ENCODE data around the gene NOG.

NOG gene

GRCh38 chr17:56593646-56594319, at the start of gene NOG:
Gene NOG, plus strand, starts transcription at chr17:56593699. Its CDS starts 525 bp downstream, at chr17:56594224.
- DNase-seq (ENCODE audit: low spot score) = peak; percentile 91

- no peak for DNase-seq (ENCODE audit: low spot score)
These were observed 48.4 kb upstream of the NOG start for GRCh38 chr17:56545106-56545505.

- no peak for DNase-seq (ENCODE audit: low spot score)
These were observed 47.6 kb upstream of the NOG start for GRCh38 chr17:56545930-56546329.

- DNase-seq (ENCODE audit: low spot score) = no peak
These were observed 44.8 kb upstream of the NOG start for GRCh38 chr17:56548661-56549060.

- no peak for DNase-seq (ENCODE audit: low spot score)
These were observed 44.0 kb upstream of the NOG start for GRCh38 chr17:56549501-56549900.

- DNase-seq (ENCODE audit: low spot score) = no peak
These were observed 35.8 kb upstream of the NOG start for GRCh38 chr17:56557682-56558081.

GRCh38 chr17:56558088-56558487, 35.4 kb upstream of the NOG start:
- DNase-seq (ENCODE audit: low spot score) = no peak

- DNase-seq (ENCODE audit: low spot score) = no peak
These were observed 23.3 kb upstream of the NOG start for GRCh38 chr17:56570199-56570598.

- no peak for DNase-seq (ENCODE audit: low spot score)
These were observed 22.0 kb upstream of the NOG start for GRCh38 chr17:56571456-56571855.

GRCh38 chr17:56577190-56577842, 16.2 kb upstream of the NOG start:
- DNase-seq (ENCODE audit: low spot score) = no peak

- no peak for DNase-seq (ENCODE audit: low spot score)
These were observed 15.7 kb upstream of the NOG start for GRCh38 chr17:56577843-56578204.

- DNase-seq (ENCODE audit: low spot score) = no peak
These were observed 11.6 kb upstream of the NOG start for GRCh38 chr17:56581635-56582627.

- DNase-seq (ENCODE audit: low spot score) = no peak
These were observed 9.7 kb upstream of the NOG start for GRCh38 chr17:56583772-56584171.

- no peak for DNase-seq (ENCODE audit: low spot score)
These were observed 6.2 kb upstream of the NOG start for GRCh38 chr17:56587298-56587697.

GRCh38 chr17:56592487-56593085, 913 bp upstream of the NOG start:
- peak; percentile 92 for DNase-seq (ENCODE audit: low spot score)

- DNase-seq (ENCODE audit: low spot score) = peak; percentile 90
These were observed 333 bp upstream of the NOG start for GRCh38 chr17:56593086-56593645.

GRCh38 chr17:56594320-56595107, 1.0 kb downstream of the NOG start:
- DNase-seq (ENCODE audit: low spot score) = peak; percentile 82

GRCh38 chr17:56595108-56595418, 1.6 kb downstream of the NOG start:
- DNase-seq (ENCODE audit: low spot score) = no peak

- DNase-seq (ENCODE audit: low spot score) = peak; percentile 86
These were observed 2.6 kb downstream of the NOG start for GRCh38 chr17:56595831-56596690.
